Nephron (organoid): ENCODE measurements around the gene LLGL2.

ENCODE experiments used
- H3K27ac Mint-ChIP-seq, 3 experiments: 2 replicates each; pipeline ENCODE4 v1.8.0; 2020; ENCODE audit warnings: mixed read lengths in 3 of 3, mild to moderate bottlenecking in 2 of 3, moderate library complexity in 1 of 3
- H3K27me3 Mint-ChIP-seq: 2 replicates; pipeline ENCODE4 v1.8.0; 2021; ENCODE audit warnings: low read depth, mild to moderate bottlenecking, moderate library complexity, mixed read lengths
- H3K36me3 Mint-ChIP-seq: 2 replicates; pipeline ENCODE4 v1.8.0; 2020; ENCODE audit warnings: low read depth, mixed read lengths
- H3K4me1 Mint-ChIP-seq: 2 replicates; pipeline ENCODE4 v1.8.0; 2020; ENCODE audit warnings: mixed read lengths
- H3K4me3 Mint-ChIP-seq, 3 experiments: 2 replicates each; pipeline ENCODE4 v1.8.0; 2020; ENCODE audit warnings: mild to moderate bottlenecking in 3 of 3, mixed read lengths in 3 of 3, moderate library complexity in 2 of 3
- H3K9me3 Mint-ChIP-seq: 2 replicates; pipeline ENCODE4 v1.8.0; 2020; ENCODE audit warnings: mixed read lengths
- CTCF ChIP-seq, 3 experiments: fragments of 200-600 bp; sonication (generic); IDR thresholded peaks; one replicate each; pipeline ENCODE4 v1.5.0; 2021; ENCODE audit warnings: antibody characterized with exemption in 3 of 3; ENCODE audit not compliant: unreplicated experiment in 3 of 3

The LLGL2 gene

DNA sequence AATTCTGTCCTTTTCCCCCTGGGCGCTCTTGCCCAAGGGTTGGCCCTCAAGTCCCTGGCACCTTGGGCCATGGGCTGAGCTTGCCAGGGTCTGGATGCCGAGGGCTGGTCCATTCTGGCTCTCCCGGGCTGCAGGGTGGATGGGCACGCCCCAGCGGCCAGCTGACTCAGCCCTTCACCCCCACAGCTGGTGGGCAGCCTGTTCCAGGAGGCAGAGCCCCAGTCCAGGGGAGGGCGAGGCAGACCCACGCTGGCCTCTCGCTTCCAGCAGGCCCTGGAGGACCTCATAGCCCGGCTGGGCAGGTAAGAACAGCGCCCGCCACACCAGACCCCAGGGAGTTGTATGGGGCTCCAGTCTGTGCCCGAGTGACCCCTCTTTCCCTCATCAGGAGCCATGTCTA lies 77.1 kb downstream of the LLGL2 start:
- Mint-ChIP-seq H3K4me3 (no peak overlapping the region), H3K4me1 (no peaks in the 10 kb centered on the region), H3K9me3 (no peaks in the 10 kb centered on the region), H3K27me3 (peaks cover 3% of the 10 kb centered on the region), H3K27ac (no peak overlapping the region), H3K36me3 (no peaks in the 10 kb centered on the region)
- TF ChIP-seq CTCF (IDR thresholded peaks at IDR 0.05; ENCODE audit: unreplicated experiment in 3 of 3) = no peak

- Mint-ChIP-seq H3K4me3 (no peak overlapping the region), H3K27ac (no peak overlapping the region), H3K4me1 (no peaks in the 10 kb centered on the region), H3K9me3 (no peaks in the 10 kb centered on the region), H3K27me3 (peaks cover 3% of the 10 kb centered on the region), H3K36me3 (no peaks in the 10 kb centered on the region)
- no peak for TF ChIP-seq CTCF (IDR thresholded peaks at IDR 0.05; ENCODE audit: unreplicated experiment in 3 of 3)
Measured at GRCh38 chr17:75603123-75603522, 77.6 kb downstream of the LLGL2 start.

- Mint-ChIP-seq H3K27me3 (peaks cover 3% of the 10 kb centered on the region), H3K4me1 (no peaks in the 10 kb centered on the region), H3K9me3 (no peaks in the 10 kb centered on the region), H3K4me3 (no peak overlapping the region), H3K27ac (no peak overlapping the region), H3K36me3 (no peaks in the 10 kb centered on the region)
- TF ChIP-seq CTCF (IDR thresholded peaks at IDR 0.05; ENCODE audit: unreplicated experiment in 3 of 3) = no peak
Measured at GRCh38 chr17:75604034-75604695, 78.7 kb downstream of the LLGL2 start.

- Mint-ChIP-seq H3K36me3 (no peaks in the 10 kb centered on the region), H3K4me3 (no peak overlapping the region), H3K9me3 (no peaks in the 10 kb centered on the region), H3K4me1 (no peaks in the 10 kb centered on the region), H3K27ac (no peak overlapping the region), H3K27me3 (peaks cover 3% of the 10 kb centered on the region)
- no peak for TF ChIP-seq CTCF (IDR thresholded peaks at IDR 0.05; ENCODE audit: unreplicated experiment in 3 of 3)
Measured at GRCh38 chr17:75605790-75606189, 80.3 kb downstream of the LLGL2 start.

GRCh38 chr17:75607086-75607485 lies 81.6 kb downstream of the LLGL2 start:
- Mint-ChIP-seq H3K4me1 (no peaks in the 10 kb centered on the region), H3K27me3 (peaks cover 3% of the 10 kb centered on the region), H3K27ac (no peak overlapping the region), H3K36me3 (no peaks in the 10 kb centered on the region), H3K9me3 (no peaks in the 10 kb centered on the region), H3K4me3 (no peak overlapping the region)
- TF ChIP-seq CTCF (IDR thresholded peaks at IDR 0.05; ENCODE audit: unreplicated experiment in 3 of 3) = no peak
